ENCODE results near the gene ADAMTS15. TPM values are rescaled to one million over a fixed set of nuclear protein-coding genes. Genes with fewer than 3 reads are reported as not detected.

The ADAMTS15 gene
- total RNA-seq, 3 donors from 2014 or later (not counting 1 experiment from before 2014, with no cell fraction given) = 0.20 TPM; not detected in 2

DNA sequence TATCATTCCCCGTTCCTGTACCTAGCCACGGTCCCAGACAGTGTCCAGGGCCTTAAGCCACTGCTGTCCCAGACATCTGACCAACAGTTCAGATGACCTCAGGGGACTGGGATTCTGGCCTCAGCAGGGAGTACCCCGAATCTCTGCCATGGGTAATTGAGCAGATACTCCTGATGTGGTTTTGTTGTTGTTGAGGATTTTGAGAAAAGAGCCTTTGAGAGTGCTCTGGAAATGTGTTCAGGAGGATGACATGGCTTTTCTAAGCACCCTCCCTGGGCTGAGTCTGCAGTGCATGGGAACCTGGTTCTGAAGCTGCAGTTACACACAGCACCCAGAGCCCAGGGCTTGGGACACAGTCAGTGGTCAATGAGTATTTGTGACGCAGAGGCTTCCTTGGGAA, 30.4 kb downstream of the ADAMTS15 start:
- Histone ChIP-seq H3K9me3 (ENCODE audit: control insufficient read depth, insufficient read depth, low read length) (no peaks in the 10 kb centered on the region), H3K27ac (ENCODE audit: low read length) (no peak overlapping the region), H3K27me3 (ENCODE audit: control insufficient read depth, insufficient read depth, low read length) (no peaks in the 10 kb centered on the region), H3K4me3 (ENCODE audit: low read length) (no peak overlapping the region), H3K4me1 (ENCODE audit: control insufficient read depth, insufficient read depth, low read length) (no peaks in the 10 kb centered on the region), H3K36me3 (ENCODE audit: control insufficient read depth, insufficient read depth, low read length) (no peaks in the 10 kb centered on the region)
- H3K4me3 Mint-ChIP-seq = no peak overlapping the region
- H3K27me3 Mint-ChIP-seq (ENCODE audit: low read depth in 2 of 2) = peaks cover 3 to 18% of the 10 kb centered on the region in 2 donors
- H3K4me1 Mint-ChIP-seq = no peaks in the 10 kb centered on the region
- ATAC-seq (no peak), DNase-seq (no peak)
- no peak overlapping the region for H3K27ac Mint-ChIP-seq
- intact Hi-C loops (cut with micrococcal nuclease) = no loop called here
- TF ChIP-seq, protein P1, sequence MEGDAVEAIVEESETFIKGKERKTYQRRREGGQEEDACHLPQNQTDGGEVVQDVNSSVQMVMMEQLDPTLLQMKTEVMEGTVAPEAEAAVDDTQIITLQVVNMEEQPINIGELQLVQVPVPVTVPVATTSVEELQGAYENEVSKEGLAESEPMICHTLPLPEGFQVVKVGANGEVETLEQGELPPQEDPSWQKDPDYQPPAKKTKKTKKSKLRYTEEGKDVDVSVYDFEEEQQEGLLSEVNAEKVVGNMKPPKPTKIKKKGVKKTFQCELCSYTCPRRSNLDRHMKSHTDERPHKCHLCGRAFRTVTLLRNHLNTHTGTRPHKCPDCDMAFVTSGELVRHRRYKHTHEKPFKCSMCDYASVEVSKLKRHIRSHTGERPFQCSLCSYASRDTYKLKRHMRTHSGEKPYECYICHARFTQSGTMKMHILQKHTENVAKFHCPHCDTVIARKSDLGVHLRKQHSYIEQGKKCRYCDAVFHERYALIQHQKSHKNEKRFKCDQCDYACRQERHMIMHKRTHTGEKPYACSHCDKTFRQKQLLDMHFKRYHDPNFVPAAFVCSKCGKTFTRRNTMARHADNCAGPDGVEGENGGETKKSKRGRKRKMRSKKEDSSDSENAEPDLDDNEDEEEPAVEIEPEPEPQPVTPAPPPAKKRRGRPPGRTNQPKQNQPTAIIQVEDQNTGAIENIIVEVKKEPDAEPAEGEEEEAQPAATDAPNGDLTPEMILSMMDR (IDR thresholded peaks at IDR 0.05) = no peak
- no peaks in the 10 kb centered on the region for H3K36me3 Mint-ChIP-seq
- H3K9me3 Mint-ChIP-seq = no peaks in the 10 kb centered on the region
- 83% methylated on average over 4 of the region's 4 CpGs for WGBS (ENCODE audit: insufficient coverage)

DNA sequence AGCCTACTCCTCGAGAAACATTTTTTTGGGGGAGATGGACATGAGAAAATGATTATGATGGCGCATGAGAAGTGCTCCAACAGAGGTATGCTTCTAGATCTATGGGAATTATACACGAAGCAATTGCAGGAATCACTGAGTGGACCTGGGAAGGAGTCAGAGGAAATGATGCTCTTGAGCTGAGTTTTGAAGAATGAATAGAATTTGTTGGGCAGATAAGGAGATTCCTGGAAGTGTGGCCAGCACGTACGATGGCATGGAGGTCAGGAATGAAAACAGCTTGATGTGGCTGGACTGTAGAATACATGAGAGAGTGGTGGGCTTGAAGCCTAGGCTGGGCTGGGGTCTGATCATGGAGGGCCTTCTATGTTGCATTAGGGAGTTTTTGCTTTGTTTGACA, 31.7 kb downstream of the ADAMTS15 start:
- Histone ChIP-seq H3K27me3 (ENCODE audit: control insufficient read depth, insufficient read depth, low read length) (no peaks in the 10 kb centered on the region), H3K27ac (ENCODE audit: low read length) (no peak overlapping the region), H3K4me1 (ENCODE audit: control insufficient read depth, insufficient read depth, low read length) (no peaks in the 10 kb centered on the region), H3K9me3 (ENCODE audit: control insufficient read depth, insufficient read depth, low read length) (no peaks in the 10 kb centered on the region), H3K36me3 (ENCODE audit: control insufficient read depth, insufficient read depth, low read length) (no peaks in the 10 kb centered on the region), H3K4me3 (ENCODE audit: low read length) (no peak overlapping the region)
- intact Hi-C loops (cut with micrococcal nuclease) = no loop called here
- Mint-ChIP-seq H3K36me3 (no peaks in the 10 kb centered on the region), H3K9me3 (no peaks in the 10 kb centered on the region), H3K4me1 (no peaks in the 10 kb centered on the region), H3K27ac (no peak overlapping the region), H3K4me3 (no peak overlapping the region), H3K27me3 (ENCODE audit: low read depth in 2 of 2) (peaks cover 3 to 18% of the 10 kb centered on the region in 2 donors)
- ATAC-seq (no peak), DNase-seq (no peak)
- TF ChIP-seq, protein P1 (IDR thresholded peaks at IDR 0.05) = no peak
- WGBS (ENCODE audit: insufficient coverage) = 82% methylated on average over 5 of the region's 5 CpGs

DNA sequence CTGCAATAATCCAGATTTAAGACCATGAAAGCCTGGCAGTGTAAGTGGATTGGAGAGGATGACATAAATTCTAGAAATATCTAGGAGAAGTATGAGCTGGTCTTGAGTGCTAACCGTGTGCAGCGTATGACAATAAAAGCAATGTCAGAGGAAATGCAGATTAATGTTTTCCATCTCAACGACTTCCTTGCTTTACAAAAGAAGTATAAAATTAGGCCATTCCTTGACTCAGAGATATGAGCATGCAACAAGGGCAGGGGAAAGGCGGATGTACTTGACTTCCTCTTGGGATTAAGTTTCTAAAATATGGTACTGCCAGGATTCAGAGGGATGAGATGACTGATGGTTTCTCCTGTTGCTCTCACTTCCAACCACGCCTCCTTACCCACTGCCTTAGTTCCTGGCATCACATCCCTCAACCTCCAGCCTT, 32.3 kb downstream of the ADAMTS15 start:
- TF ChIP-seq, protein P1 (IDR thresholded peaks at IDR 0.05) = no peak
- 33% methylated on average over 4 of the region's 5 CpGs for WGBS (ENCODE audit: insufficient coverage)
- peaks cover 3 to 18% of the 10 kb centered on the region in 2 donors for H3K27me3 Mint-ChIP-seq (ENCODE audit: low read depth in 2 of 2)
- no peaks in the 10 kb centered on the region for H3K36me3 Mint-ChIP-seq
- no peaks in the 10 kb centered on the region for H3K27me3 ChIP-seq (ENCODE audit: control insufficient read depth, insufficient read depth, low read length)
- ATAC-seq = no peak
- H3K4me1 ChIP-seq (ENCODE audit: control insufficient read depth, insufficient read depth, low read length) = no peaks in the 10 kb centered on the region
- H3K4me1 Mint-ChIP-seq = no peaks in the 10 kb centered on the region
- intact Hi-C loops (cut with micrococcal nuclease) = no loop called here
- no peaks in the 10 kb centered on the region for H3K9me3 Mint-ChIP-seq
- no peak overlapping the region for H3K27ac Mint-ChIP-seq
- H3K9me3 ChIP-seq (ENCODE audit: control insufficient read depth, insufficient read depth, low read length) = no peaks in the 10 kb centered on the region
- no peak for DNase-seq
- no peak overlapping the region for H3K4me3 ChIP-seq (ENCODE audit: low read length)
- H3K36me3 ChIP-seq (ENCODE audit: control insufficient read depth, insufficient read depth, low read length) = no peaks in the 10 kb centered on the region
- H3K4me3 Mint-ChIP-seq = no peak overlapping the region
- no peak overlapping the region for H3K27ac ChIP-seq (ENCODE audit: low read length)

DNA sequence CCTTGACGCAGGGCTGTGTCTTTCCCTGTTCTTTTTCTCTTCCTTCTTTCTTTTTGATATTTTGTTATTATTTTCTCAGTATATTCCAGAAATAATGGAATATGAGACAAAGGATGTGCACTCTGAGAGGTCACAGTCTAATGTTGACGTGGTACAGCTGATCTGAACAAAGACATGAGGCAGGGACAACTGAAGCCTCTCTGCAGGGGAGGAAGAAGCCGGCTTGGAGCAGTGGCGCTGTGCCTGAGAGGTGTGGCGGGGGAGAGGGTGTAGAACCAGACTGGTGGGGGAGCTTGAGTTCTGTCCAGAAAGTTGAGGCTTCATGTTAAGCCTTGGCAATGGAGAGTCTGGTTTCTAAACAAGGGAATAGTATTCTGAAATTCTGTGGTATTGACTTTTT, 34.7 kb downstream of the ADAMTS15 start:
- H3K27ac Mint-ChIP-seq = no peak overlapping the region
- H3K36me3 Mint-ChIP-seq = no peaks in the 10 kb centered on the region
- no peak for DNase-seq
- H3K27me3 Mint-ChIP-seq (ENCODE audit: low read depth in 2 of 2) = peaks cover 0 to 8% of the 10 kb centered on the region in 2 donors
- TF ChIP-seq, protein P1 (IDR thresholded peaks at IDR 0.05) = no peak
- H3K9me3 Mint-ChIP-seq = no peaks in the 10 kb centered on the region
- no peaks in the 10 kb centered on the region for H3K4me1 Mint-ChIP-seq
- no peaks in the 10 kb centered on the region for H3K27me3 ChIP-seq (ENCODE audit: control insufficient read depth, insufficient read depth, low read length)
- H3K36me3 ChIP-seq (ENCODE audit: control insufficient read depth, insufficient read depth, low read length) = no peaks in the 10 kb centered on the region
- H3K4me1 ChIP-seq (ENCODE audit: control insufficient read depth, insufficient read depth, low read length) = no peaks in the 10 kb centered on the region
- 89% methylated on average over 4 of the region's 5 CpGs for WGBS (ENCODE audit: insufficient coverage)
- H3K4me3 ChIP-seq (ENCODE audit: low read length) = no peak overlapping the region
- H3K27ac ChIP-seq (ENCODE audit: low read length) = no peak overlapping the region
- intact Hi-C loops (cut with micrococcal nuclease) = no loop called here
- no peaks in the 10 kb centered on the region for H3K9me3 ChIP-seq (ENCODE audit: control insufficient read depth, insufficient read depth, low read length)
- H3K4me3 Mint-ChIP-seq = no peak overlapping the region
- no peak for ATAC-seq

Measured in natural killer cell (primary cell).